ENCODE data around the gene KLHDC4. TPM values are rescaled to one million over a fixed set of nuclear protein-coding genes. Genes with fewer than 3 reads are reported as not detected.

The KLHDC4 gene
- total RNA-seq, 1 donor from 2014 or later, result 91.0 TPM

DNA sequence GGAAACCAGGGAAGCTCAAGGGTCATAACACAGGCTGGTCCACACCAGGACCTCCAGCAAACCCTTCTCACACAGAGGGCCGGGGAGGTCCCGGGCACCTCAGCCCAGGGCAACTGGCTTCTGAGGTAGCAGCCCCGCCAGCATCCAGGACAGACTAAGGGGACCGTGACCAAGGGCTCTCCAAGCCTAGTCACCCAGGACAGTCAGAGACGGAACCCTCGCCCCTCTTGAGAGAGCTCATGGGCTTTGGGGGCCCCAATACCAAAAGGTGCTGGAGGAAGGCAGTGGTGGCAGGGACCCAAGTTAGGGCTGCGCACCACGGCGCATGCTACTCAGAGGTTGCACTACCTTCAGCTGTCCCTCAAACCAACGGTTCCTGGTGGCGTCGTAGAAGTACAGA lies 54.9 kb downstream of the KLHDC4 start:
- Mint-ChIP-seq H3K36me3 (ENCODE audit: low read depth) (peaks cover 30% of the 10 kb centered on the region), H3K4me3 (no peak overlapping the region), H3K27me3 (no peaks in the 10 kb centered on the region), H3K27ac (no peak overlapping the region), H3K9me3 (no peaks in the 10 kb centered on the region), H3K4me1 (peaks cover 3% of the 10 kb centered on the region)
- intact Hi-C loops (cut with micrococcal nuclease), result no loop called here
- DNase-seq, result no peak

GRCh38 chr16:87709677-87710076 lies 56.1 kb downstream of the KLHDC4 start:
- no peaks in the 10 kb centered on the region for H3K27me3 Mint-ChIP-seq
- peaks cover 3% of the 10 kb centered on the region for H3K4me1 Mint-ChIP-seq
- no peaks in the 10 kb centered on the region for H3K9me3 Mint-ChIP-seq
- DNase-seq, result no peak
- H3K4me3 Mint-ChIP-seq, result no peak overlapping the region
- intact Hi-C loops (cut with micrococcal nuclease), result no loop called here
- peaks cover 25% of the 10 kb centered on the region for H3K36me3 Mint-ChIP-seq (ENCODE audit: low read depth)
- H3K27ac Mint-ChIP-seq, result no peak overlapping the region

- peaks cover 24% of the 10 kb centered on the region for H3K36me3 Mint-ChIP-seq (ENCODE audit: low read depth)
- H3K27ac Mint-ChIP-seq, result no peak overlapping the region
- no peak overlapping the region for H3K4me3 Mint-ChIP-seq
- H3K27me3 Mint-ChIP-seq, result no peaks in the 10 kb centered on the region
- no peaks in the 10 kb centered on the region for H3K9me3 Mint-ChIP-seq
- no peak for DNase-seq
- intact Hi-C loops (cut with micrococcal nuclease), result no loop called here
- H3K4me1 Mint-ChIP-seq, result no peaks in the 10 kb centered on the region
Measured at GRCh38 chr16:87708881-87709638, 56.7 kb downstream of the KLHDC4 start.

GRCh38 chr16:87707714-87708580 lies 57.8 kb downstream of the KLHDC4 start:
- no peak overlapping the region for H3K4me3 Mint-ChIP-seq
- no peaks in the 10 kb centered on the region for H3K9me3 Mint-ChIP-seq
- H3K36me3 Mint-ChIP-seq (ENCODE audit: low read depth), result peaks cover 24% of the 10 kb centered on the region
- intact Hi-C loops (cut with micrococcal nuclease), result no loop called here
- H3K4me1 Mint-ChIP-seq, result peaks cover 6% of the 10 kb centered on the region
- H3K27ac Mint-ChIP-seq, result no peak overlapping the region
- no peaks in the 10 kb centered on the region for H3K27me3 Mint-ChIP-seq
- DNase-seq, result no peak

DNA sequence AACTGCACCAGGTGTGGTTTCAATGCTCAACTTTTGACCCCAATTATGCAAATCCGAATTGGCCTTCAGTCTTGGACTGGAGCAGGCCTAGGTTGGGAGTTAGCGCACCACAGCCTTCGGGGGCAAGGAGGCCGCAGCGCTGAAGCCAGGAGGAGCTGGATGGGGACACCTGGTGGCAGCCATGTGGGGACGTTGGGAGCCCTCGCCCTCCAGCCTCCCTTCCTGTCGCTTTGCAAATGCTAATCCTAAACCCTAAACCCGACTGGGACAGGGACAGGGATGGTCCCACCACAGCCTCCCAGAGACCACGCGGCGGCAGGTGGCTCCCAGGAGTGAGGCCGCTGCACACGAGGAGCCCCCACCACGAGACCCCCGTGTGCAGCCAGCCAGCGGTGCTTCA lies 58.7 kb downstream of the KLHDC4 start:
- intact Hi-C loops (cut with micrococcal nuclease), result no loop called here
- no peak for DNase-seq
- H3K4me3 Mint-ChIP-seq, result no peak overlapping the region
- no peak overlapping the region for H3K27ac Mint-ChIP-seq
- H3K36me3 Mint-ChIP-seq (ENCODE audit: low read depth), result peaks cover 30% of the 10 kb centered on the region
- peaks cover 12% of the 10 kb centered on the region for H3K4me1 Mint-ChIP-seq
- H3K27me3 Mint-ChIP-seq, result no peaks in the 10 kb centered on the region
- no peaks in the 10 kb centered on the region for H3K9me3 Mint-ChIP-seq

DNA sequence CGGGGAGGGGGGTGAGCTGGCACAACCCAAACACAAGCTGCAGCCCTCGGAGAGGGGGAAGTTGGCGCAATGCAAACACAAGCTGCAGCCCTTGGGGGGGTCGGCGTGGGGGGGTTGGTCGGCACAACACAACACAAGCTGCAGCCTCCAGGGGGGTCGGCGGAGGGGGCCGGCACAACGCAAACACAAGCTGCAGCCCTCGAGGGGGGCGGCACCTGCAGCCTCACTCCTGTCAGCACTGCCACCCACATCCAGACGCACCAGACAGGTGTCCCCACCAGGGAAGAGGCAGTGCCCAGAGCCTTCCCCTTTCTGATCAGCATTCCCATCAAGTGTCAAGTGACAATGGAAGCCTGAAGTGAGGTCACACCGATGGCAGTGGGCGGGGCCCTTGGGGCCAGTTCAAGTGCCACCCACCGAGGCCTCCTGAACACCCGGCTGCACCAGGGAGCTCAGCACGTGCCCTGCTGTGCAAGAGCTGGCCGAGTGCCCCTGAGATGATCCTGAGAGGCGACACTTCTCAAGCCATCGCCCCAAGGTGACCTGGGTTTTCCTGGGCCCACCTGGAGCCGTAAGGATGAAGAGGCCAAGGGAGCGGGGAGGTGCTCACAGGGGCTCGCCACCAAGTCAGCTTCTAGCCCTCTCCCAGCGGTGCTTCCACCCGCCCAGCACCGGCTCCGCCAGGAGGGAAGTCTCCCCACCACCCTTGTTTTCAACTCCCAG lies 59.3 kb downstream of the KLHDC4 start:
- Mint-ChIP-seq H3K9me3 (no peaks in the 10 kb centered on the region), H3K36me3 (ENCODE audit: low read depth) (peaks cover 35% of the 10 kb centered on the region), H3K4me3 (no peak overlapping the region), H3K27me3 (no peaks in the 10 kb centered on the region), H3K4me1 (peaks cover 19% of the 10 kb centered on the region), H3K27ac (no peak overlapping the region)
- intact Hi-C loops (cut with micrococcal nuclease), result no loop called here
- DNase-seq, result no peak

DNA sequence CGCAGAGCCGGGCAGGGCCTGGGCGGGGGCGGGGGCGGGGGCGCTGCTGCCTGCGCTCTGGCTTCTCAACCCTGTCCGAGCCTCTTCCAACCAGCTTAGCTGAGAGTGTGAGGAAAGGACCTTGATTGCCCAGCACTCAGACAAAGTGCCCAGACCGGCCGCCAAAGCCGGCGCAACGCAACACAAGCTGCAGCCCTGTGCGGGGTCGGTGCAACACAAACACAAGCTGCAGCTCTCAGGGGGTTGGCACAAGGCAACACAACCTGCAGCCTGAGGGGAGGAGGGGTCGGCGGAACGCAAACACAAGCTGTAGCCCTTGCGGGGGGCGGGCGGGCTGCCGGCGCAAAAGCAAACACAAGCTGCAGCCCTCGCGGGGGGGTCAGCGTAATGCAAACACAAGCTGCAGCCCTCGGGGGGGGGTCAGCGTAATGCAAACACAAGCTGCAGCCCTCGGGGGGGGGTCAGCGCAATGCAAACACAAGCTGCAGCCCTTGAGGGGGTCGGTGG lies 60.0 kb downstream of the KLHDC4 start:
- no peaks in the 10 kb centered on the region for H3K9me3 Mint-ChIP-seq
- peaks cover 21% of the 10 kb centered on the region for H3K4me1 Mint-ChIP-seq
- no peaks in the 10 kb centered on the region for H3K27me3 Mint-ChIP-seq
- DNase-seq, result no peak
- H3K27ac Mint-ChIP-seq, result no peak overlapping the region
- no peak overlapping the region for H3K4me3 Mint-ChIP-seq
- peaks cover 32% of the 10 kb centered on the region for H3K36me3 Mint-ChIP-seq (ENCODE audit: low read depth)
- intact Hi-C loops (cut with micrococcal nuclease), result no loop called here

DNA sequence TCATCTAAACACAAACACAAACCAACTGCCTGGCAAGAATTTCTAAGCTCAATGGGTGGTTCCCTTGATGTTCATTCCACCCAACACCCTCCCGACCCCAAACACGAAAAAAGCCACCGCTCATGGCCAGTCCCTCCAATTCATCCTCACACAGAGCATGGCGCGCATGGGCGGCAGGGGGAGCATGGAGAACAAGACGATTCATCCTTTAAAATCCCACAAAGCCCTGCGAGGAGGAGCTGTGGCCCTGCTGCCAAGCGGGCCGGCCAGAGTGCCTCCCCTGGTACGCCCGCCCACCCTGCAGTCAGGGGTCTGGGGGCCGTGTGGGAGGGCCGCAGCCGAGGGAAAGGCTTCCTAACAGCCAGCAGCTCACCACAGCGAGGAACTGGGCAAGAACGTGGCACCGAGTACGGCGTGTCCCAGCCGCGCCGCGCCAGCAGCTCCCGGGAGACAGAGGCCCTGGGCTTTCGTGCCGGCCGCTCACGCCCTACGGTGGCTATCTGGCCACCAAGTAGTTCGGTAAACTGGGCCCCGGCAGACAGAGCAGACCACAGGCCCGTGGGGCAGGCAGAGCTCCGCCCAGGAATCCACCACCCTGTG lies 60.9 kb downstream of the KLHDC4 start:
- no peak for DNase-seq
- intact Hi-C loops (cut with micrococcal nuclease), result no loop called here
- H3K4me3 Mint-ChIP-seq, result no peak overlapping the region
- H3K27ac Mint-ChIP-seq, result no peak overlapping the region
- no peaks in the 10 kb centered on the region for H3K27me3 Mint-ChIP-seq
- H3K9me3 Mint-ChIP-seq, result no peaks in the 10 kb centered on the region
- H3K4me1 Mint-ChIP-seq, result peaks cover 24% of the 10 kb centered on the region
- peaks cover 31% of the 10 kb centered on the region for H3K36me3 Mint-ChIP-seq (ENCODE audit: low read depth)

DNA sequence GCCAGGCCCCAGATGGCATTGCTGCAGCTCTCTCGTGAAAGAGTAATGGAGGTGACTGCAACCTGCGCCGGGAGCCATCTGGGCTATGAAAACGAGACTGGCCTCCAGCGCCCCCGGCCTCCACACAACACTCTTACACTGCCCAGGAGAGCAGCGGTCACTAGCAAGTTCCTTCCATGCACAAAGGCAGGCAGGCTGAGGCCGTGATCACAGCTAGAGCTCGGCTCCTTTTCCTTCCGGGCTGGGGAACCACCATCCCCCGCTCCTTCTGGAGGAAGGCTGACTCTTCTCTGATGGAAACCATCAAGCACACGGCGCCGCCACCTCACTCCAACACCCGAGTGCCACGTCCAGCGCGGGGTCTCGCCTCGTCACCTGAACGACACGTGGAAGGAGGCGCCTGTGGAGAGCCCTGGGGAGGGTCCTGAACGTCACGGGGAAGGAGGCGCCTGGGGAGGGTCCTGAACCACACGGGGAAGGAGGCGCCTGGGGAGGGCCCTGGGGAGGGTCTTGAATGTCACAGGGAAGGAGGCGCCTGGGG lies 61.9 kb downstream of the KLHDC4 start:
- peaks cover 24% of the 10 kb centered on the region for H3K4me1 Mint-ChIP-seq
- no peak overlapping the region for H3K4me3 Mint-ChIP-seq
- no peak overlapping the region for H3K27ac Mint-ChIP-seq
- H3K27me3 Mint-ChIP-seq, result no peaks in the 10 kb centered on the region
- H3K9me3 Mint-ChIP-seq, result no peaks in the 10 kb centered on the region
- intact Hi-C loops (cut with micrococcal nuclease), result no loop called here
- peaks cover 31% of the 10 kb centered on the region for H3K36me3 Mint-ChIP-seq (ENCODE audit: low read depth)
- DNase-seq, result no peak

DNA sequence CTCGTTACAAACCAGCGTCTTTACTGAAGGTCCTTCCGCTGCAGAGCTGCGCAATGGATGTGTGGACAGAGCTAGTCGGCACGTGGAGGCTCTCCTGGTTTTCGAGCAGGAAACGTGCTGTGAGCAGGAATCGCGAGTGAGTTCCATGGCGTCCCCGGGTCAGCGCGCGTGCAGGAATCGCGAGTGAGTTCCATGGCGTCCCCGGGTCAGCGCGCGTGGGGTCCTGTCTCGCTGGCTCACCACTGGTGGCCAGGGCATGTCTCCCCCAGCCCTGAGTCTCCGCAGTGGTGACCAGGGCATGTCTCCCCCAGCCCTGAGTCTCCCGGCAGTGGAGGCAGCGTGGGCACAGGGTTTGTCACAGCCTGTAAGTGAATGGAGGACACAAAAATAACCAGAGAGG lies 62.7 kb downstream of the KLHDC4 start:
- DNase-seq, result no peak
- Mint-ChIP-seq H3K27ac (peak overlapping the region; percentile 47), H3K4me3 (no peak overlapping the region), H3K9me3 (no peaks in the 10 kb centered on the region), H3K36me3 (ENCODE audit: low read depth) (peaks cover 28% of the 10 kb centered on the region), H3K4me1 (peaks cover 27% of the 10 kb centered on the region), H3K27me3 (no peaks in the 10 kb centered on the region)
- intact Hi-C loops (cut with micrococcal nuclease), result no loop called here

GRCh38 chr16:87702325-87702811 lies 63.4 kb downstream of the KLHDC4 start:
- Mint-ChIP-seq H3K27ac (peak overlapping the region; percentile 69), H3K9me3 (no peaks in the 10 kb centered on the region), H3K4me1 (peaks cover 27% of the 10 kb centered on the region), H3K4me3 (no peak overlapping the region), H3K27me3 (no peaks in the 10 kb centered on the region), H3K36me3 (ENCODE audit: low read depth) (peaks cover 25% of the 10 kb centered on the region)
- peak; percentile 80 for DNase-seq
- intact Hi-C loops (cut with micrococcal nuclease), result no loop called here

DNA sequence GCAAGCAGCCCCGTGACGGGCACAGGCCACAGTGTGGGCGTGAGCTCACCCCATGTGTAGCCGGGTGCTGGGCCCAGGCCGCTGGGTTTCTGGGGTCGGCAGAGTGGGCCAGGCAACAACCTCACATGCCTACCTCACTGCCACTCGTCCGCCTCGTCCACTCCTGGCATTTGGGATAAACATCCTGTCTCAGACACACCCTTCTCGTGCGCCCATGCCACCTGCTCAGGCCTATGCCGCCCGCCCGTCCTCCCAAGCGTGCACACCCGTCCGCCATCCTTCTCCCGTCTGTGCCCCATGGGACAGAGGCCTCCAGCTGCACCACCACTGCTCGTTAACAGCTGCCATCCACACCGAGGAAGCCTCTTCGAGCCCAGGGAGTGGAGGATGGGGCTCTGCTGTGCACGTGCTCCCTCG lies 64.3 kb downstream of the KLHDC4 start:
- Mint-ChIP-seq H3K9me3 (no peaks in the 10 kb centered on the region), H3K36me3 (ENCODE audit: low read depth) (peaks cover 23% of the 10 kb centered on the region), H3K4me3 (no peak overlapping the region), H3K27me3 (no peaks in the 10 kb centered on the region), H3K27ac (peak overlapping the region; percentile 69), H3K4me1 (peaks cover 27% of the 10 kb centered on the region)
- intact Hi-C loops (cut with micrococcal nuclease), result no loop called here
- DNase-seq, result no peak

DNA sequence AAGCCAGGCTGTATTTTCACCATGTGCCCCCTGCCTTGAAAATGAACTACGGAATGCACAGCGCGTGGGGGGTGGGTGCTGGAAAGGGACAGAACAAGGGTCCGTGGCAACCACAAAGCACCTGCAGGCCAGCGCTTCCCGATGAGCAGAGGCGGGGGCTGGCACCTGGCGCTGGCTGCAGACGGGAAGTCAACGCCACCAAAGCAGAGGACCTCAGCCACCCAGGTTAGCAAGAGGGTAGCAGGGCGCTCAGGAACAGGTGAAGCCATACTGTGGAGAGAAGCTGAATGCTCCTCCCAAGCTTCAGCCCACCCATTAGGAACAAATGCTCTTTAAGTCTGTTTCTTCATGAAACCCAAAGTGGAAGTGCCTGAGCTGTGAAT lies 64.7 kb downstream of the KLHDC4 start:
- no peaks in the 10 kb centered on the region for H3K9me3 Mint-ChIP-seq
- H3K27ac Mint-ChIP-seq, result peak overlapping the region; percentile 45
- peaks cover 27% of the 10 kb centered on the region for H3K4me1 Mint-ChIP-seq
- intact Hi-C loops (cut with micrococcal nuclease), result no loop called here
- H3K36me3 Mint-ChIP-seq (ENCODE audit: low read depth), result peaks cover 25% of the 10 kb centered on the region
- H3K27me3 Mint-ChIP-seq, result no peaks in the 10 kb centered on the region
- no peak overlapping the region for H3K4me3 Mint-ChIP-seq
- no peak for DNase-seq

Data from activated CD4-positive, alpha-beta T cell treated with anti-CD3 and anti-CD28 coated beads, Interleukin-2, amount 10 ng/mL, durations not matched to agents 24 days and 14 days (primary cell).